NCI-H2196 treated with DMSO at 0.1 percent for 48 hours (cell line): ENCODE measurements around the gene TRIM65.

Source experiments
- DNase-seq: peaks from one replicate; lab custom pipeline; 2025; ENCODE audit not compliant: unreplicated experiment; lab: John Stamatoyannopoulos, UW

Gene TRIM65

DNA sequence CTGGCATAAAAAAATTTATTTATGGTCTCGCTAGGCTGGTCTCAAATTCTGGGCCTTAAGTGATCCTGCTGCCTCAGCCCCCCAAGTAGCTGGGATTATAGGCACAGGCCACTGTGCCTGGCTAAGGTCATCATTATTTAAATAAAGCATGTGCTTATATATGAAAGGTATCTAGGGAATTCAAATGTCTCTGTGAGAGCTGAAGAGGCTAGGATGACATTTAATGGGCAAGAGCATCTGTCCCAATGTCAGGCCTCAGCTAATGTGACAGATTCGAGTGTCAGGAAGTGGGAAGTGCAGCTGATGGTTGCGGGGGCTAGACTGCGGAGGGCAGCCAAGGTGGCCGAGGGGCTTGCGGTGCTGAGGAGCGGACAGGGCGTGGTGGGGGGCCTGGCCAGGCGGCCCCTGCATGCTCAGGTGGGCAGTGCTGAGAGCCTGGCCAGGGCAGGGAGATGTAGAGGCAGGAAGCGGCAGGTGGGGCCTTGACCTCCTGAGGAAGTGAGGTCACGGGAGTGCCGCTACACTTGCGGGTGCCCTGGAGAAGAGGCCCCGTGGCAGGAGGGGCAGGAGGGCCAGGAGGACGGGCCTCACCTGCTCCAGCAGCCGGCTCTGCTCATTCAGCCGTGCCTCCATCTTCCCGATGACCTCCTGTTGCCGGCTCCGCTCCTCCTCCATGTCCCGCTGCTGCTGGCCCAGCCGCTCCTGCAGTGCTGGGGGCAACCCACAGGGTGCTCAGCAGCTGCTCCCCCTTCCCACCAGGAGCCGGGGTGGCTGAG lies 20.6 kb upstream of the TRIM65 start:
- no peak for DNase-seq

GRCh38 chr17:75915268-75915667 lies 18.5 kb upstream of the TRIM65 start:
- DNase-seq: no peak

- no peak for DNase-seq
Observed at GRCh38 chr17:75914643-75915267, 18.0 kb upstream of the TRIM65 start.

GRCh38 chr17:75913537-75914210 lies 16.9 kb upstream of the TRIM65 start:
- no peak for DNase-seq

DNA sequence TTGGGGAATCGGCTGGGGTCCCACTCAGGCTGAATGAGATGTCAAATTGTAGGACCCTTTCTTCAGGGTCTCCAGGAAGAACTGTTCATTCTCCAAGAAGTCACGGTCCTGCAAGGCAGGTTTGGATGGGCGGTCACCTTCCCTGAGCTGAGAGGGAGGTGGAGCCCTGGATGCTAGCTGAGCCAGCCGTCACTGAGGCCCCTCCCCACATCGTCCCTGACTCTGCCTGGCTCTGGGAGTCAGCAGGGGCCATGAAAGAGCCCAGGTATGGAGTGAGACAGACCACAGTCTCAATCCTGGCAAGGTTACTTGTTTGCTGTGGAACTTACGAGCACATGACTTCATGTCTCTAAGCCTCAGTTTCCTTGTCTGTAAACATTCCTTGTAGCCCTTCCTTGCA lies 13.9 kb upstream of the TRIM65 start:
- peak; percentile 81 for DNase-seq

GRCh38 chr17:75909812-75910274 lies 13.1 kb upstream of the TRIM65 start:
- DNase-seq: peak; percentile 97

DNA sequence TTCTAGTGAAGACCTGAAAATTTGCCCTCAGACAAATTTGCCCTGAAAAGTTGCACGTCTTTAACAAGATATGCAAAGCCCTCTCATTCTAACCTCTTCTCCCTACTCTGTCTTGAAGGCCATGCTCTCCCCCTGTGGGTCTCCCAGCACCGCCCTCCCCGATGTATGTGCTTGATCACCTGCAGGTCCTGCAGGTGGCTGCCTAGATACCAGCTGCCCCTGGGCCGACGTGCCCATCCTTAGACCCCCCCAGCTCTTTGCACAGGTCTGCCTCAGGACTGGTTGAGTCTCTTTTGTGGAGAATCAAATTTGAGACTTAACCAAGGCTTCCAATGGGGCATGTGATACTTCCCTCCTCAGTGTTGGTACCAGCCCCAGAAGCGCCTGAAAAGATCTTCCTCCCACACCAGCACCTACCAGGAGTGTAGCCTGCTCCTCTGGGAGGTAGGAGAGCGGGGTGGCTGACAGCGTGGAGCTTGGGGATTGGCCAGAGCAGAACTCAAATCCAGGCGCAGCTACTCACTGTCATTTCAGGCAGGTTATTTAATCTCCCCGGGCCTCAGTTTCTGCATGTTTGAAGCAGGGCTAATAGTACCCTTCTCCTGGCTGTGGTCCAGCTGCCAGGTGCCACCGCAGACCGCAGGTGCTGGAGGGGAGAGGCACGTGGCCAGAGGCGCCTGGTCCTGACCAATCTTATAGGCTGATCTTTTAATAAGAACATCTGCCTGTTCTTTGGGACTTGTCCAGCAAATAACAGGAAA lies 12.5 kb upstream of the TRIM65 start:
- peak; percentile 98 for DNase-seq

DNA sequence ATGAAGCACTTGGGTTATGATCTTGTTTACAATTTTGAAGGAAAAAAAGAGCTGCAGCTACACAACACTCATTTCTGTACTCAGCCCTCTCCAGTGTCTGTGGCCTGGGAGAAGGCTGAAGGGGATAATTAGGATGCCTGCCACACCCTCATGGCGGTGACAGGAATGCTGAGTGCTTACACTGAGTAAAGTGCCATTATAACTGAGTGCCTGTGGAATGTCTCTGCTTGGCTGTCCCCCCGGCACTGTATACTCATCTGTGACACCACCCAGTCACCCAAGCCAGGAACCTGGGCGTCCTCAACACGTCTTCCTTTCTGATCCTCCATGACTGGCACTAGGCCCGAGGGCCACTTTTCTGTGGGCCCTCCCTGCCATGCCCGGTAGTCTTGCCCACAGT lies 11.4 kb upstream of the TRIM65 start:
- DNase-seq: peak; percentile 56

- DNase-seq: no peak
Observed at GRCh38 chr17:75906143-75906884, 9.6 kb upstream of the TRIM65 start.

- peak; percentile 98 for DNase-seq
Observed at GRCh38 chr17:75904749-75905521, 8.2 kb upstream of the TRIM65 start, which contains the start of gene MRPL38. MRPL38 (minus strand) TSS chr17:75904884; CDS start chr17:75904875, 9 bp downstream.

- no peak for DNase-seq
Observed at GRCh38 chr17:75902406-75902805, 5.7 kb upstream of the TRIM65 start.

DNA sequence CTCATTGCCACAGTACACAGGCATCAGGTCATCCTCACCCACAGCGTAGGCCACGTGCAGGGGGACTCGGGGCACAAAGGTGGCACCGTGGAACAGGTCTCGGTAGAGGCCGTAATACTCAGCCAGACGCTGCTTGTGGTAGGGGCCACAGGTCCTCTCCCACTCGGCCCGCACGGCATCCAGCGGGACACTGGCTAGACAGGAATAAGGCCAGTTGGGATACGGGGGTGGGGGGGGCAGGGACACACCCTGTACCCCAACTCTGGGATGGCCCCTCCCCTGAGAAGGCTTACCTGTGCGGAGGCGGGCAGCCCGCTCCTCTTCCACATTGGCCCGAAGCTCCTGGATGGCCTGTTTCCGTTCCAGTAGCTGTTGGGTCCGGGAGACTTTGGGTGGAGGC lies 5.0 kb upstream of the TRIM65 start:
- DNase-seq: no peak

GRCh38 chr17:75900691-75901533 lies 4.2 kb upstream of the TRIM65 start:
- no peak for DNase-seq

GRCh38 chr17:75899767-75900468 lies 3.2 kb upstream of the TRIM65 start:
- no peak for DNase-seq

DNA sequence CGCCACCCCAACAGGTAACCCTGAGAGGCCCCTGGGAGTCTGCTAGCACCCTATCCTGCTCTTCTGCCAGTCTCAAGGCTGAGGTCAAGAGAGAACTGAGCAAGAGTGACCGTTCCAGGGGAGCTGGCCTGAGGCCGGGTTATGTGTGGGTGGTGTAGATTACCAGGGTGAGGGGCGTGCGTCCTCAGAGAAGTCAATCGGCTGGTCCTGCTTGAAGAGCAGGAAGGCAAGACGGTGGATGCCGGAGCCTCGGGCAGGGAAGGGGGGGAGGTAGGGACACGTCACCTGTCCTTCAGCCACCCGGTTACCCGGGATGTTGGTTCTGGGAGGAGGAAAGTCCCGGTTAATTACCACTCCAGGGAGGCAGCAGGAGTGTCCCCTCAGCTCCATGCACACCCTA lies 2.6 kb upstream of the TRIM65 start:
- no peak for DNase-seq

DNA sequence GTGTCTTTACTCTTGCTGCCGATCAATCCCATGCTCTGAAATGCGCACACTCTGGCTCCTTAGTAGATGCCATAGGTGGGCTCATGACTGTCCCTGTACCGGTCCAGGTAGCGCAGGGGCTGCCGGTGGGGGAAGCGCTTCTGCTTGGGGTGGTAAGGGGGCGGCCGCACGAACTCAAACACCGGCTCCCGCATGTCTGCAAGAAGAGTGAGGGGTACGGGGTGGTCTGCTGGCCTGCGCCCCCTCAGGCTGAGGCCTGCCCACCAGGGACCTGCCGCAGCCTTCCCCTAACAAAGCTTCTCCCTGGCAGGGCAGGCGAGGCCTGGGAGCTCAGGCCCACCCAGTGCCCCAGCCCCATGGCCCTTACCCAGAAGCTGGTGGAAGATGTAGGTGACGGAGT lies 2.0 kb upstream of the TRIM65 start:
- DNase-seq: no peak

DNA sequence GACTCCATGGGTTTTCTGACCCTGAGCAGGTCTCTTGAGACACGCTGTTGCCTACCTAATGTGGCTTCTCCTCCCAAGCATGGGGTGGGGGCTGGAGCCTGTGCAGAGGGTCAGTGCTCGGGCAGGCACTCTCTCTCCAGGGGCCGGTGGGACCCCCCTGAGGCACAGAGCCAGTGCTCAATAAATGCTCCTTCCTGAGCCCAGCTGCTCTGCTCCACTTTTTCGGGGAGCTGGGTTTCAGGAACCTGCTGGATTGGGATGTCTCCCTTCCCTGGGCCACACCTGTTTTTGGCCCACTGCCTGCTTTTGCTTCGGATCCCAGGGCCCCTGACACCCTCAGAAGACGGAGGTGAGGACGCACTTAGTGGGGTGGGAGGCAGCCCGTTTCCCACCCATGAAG lies 1.3 kb upstream of the TRIM65 start:
- no peak for DNase-seq
